Keratinocyte (primary cell): ENCODE results near the gene ZC3H6. TPM values are rescaled to one million over a fixed set of nuclear protein-coding genes. Genes with fewer than 3 reads are reported as not detected.

Experiments
- DNase-seq: peaks from one replicate; pipeline ENCODE4 v3.0.0-alpha.2; 2011; ENCODE audit warnings: low read depth, missing footprints, low spot score
- FAIRE-seq: peaks from 2 replicates; lab custom pipeline; 2011; peaks lifted over from hg19 to GRCh38; lab: Jason Lieb, UNC
- H2AFZ ChIP-seq: 2 replicates; pipeline ENCODE4 v1.6.0; 2012; ENCODE audit warnings: low read length, control low read depth, inconsistent platforms; ENCODE audit not compliant: control insufficient read depth
- H3K27ac ChIP-seq: 2 replicates; pipeline ENCODE4 v1.5.1; 2011; ENCODE audit warnings: low read length; ENCODE audit not compliant: control insufficient read depth, insufficient read depth
- H3K27me3 ChIP-seq: 3 replicates; pipeline ENCODE4 v1.6.0; 2011; ENCODE audit warnings: low read length; ENCODE audit not compliant: control insufficient read depth, insufficient read depth; ENCODE audit errors: extremely low read depth
- H3K36me3 ChIP-seq, 2 experiments: 2 replicates in 1 of 2; 3 replicates in 1 of 2; pipeline ENCODE4 v1.5.1; 2011; ENCODE audit warnings: low read length in 2 of 2, mild to moderate bottlenecking in 1 of 2; ENCODE audit not compliant: control insufficient read depth in 2 of 2, insufficient read depth in 2 of 2; ENCODE audit errors: extremely low read depth in 1 of 2
- H3K4me1 ChIP-seq: 3 replicates; pipeline ENCODE4 v1.5.1; 2011; ENCODE audit warnings: low read length; ENCODE audit not compliant: control insufficient read depth, insufficient read depth; ENCODE audit errors: extremely low read depth
- H3K4me2 ChIP-seq: 3 replicates; pipeline ENCODE4 v1.6.0; 2011; ENCODE audit warnings: low read depth, low read length; ENCODE audit not compliant: control insufficient read depth, insufficient read depth; ENCODE audit errors: extremely low read depth
- H3K4me3 ChIP-seq, 3 experiments: fragments of 200-600 bp in 1 of 3; sonication (generic) in 1 of 3; 2 replicates in 2 of 3; 3 replicates in 1 of 3; pipeline ENCODE4 v1.5.1; 2011 to 2016; ENCODE audit warnings: low read length in 3 of 3, mild to moderate bottlenecking in 3 of 3, control low read depth in 2 of 3, inconsistent platforms in 1 of 3, low read depth in 1 of 3, mixed read lengths in 1 of 3, mixed run types in 1 of 3, moderate library complexity in 1 of 3; ENCODE audit not compliant: control insufficient read depth in 2 of 3, insufficient read depth in 2 of 3; ENCODE audit errors: extremely low read depth in 1 of 3
- H3K79me2 ChIP-seq: 2 replicates; pipeline ENCODE4 v1.6.0; 2012; ENCODE audit warnings: low read length; ENCODE audit not compliant: control insufficient read depth, insufficient read depth
- H3K9ac ChIP-seq: 3 replicates; pipeline ENCODE4 v1.6.0; 2011; ENCODE audit warnings: low read length; ENCODE audit not compliant: control insufficient read depth, insufficient read depth; ENCODE audit errors: extremely low read depth
- H3K9me1 ChIP-seq: 3 replicates; pipeline ENCODE4 v1.6.0; 2011; ENCODE audit warnings: low read length; ENCODE audit not compliant: control insufficient read depth, insufficient read depth; ENCODE audit errors: extremely low read depth
- H3K9me3 ChIP-seq: 2 replicates; pipeline ENCODE4 v1.5.1; 2012; ENCODE audit warnings: low read depth, low read length; ENCODE audit not compliant: control insufficient read depth
- H4K20me1 ChIP-seq: 3 replicates; pipeline ENCODE4 v1.6.0; 2011; ENCODE audit warnings: low read length; ENCODE audit not compliant: control insufficient read depth, insufficient read depth; ENCODE audit errors: extremely low read depth
- EZH2 ChIP-seq: IDR thresholded peaks from one replicate; pipeline ENCODE4 v1.6.1; 2012; ENCODE audit warnings: inconsistent platforms, mild to moderate bottlenecking, low read length, moderate library complexity
- dilution Hi-C: fragments of 300-500 bp; cut with MboI; formaldehyde crosslinking; loops from one replicate; pipeline ENCODE4 v1.7.0; 2020; ENCODE audit warnings: low sequenced_read_pairs; ENCODE audit not compliant: extremely low pct_ligation_motif_present
- polyA plus RNA-seq, 5 experiments: library from polyadenylated mRNA; depleted of rRNA in 3 of 5; stranded (reverse) in 3 of 5; stranded (forward) in 1 of 5; unstranded in 1 of 5; fragments of >200 nt; gene quantifications; 1 replicate in 1 of 5; 2 replicates in 3 of 5; 3 replicates in 1 of 5; pipeline versions ENCODE4 v1.2.1 to v1.2.3, GENCODE V29; 2011 to 2012; ENCODE audit warnings: missing spikeins in 2 of 5, low read depth in 1 of 5, low replicate concordance in 1 of 5
- TF ChIP-seq, protein P1 (sequence below), 3 experiments: IDR thresholded peaks in 1 of 3; conservative IDR thresholded peaks in 1 of 3; optimal IDR thresholded peaks in 1 of 3; 2 replicates in 2 of 3; 3 replicates in 1 of 3; pipeline versions ENCODE3 to v1.5.1; 2011; ENCODE audit warnings: low read length in 3 of 3, mild to moderate bottlenecking in 3 of 3, moderate library complexity in 2 of 3, control low read depth in 1 of 3, inconsistent platforms in 1 of 3; ENCODE audit not compliant: insufficient read depth in 2 of 3; ENCODE audit errors: extremely low read depth in 1 of 3

The ZC3H6 gene
- polyA plus RNA-seq, 1 donor (not counting 4 experiments of a cell fraction or from before 2014, with no cell fraction given) = 0.75 TPM

DNA sequence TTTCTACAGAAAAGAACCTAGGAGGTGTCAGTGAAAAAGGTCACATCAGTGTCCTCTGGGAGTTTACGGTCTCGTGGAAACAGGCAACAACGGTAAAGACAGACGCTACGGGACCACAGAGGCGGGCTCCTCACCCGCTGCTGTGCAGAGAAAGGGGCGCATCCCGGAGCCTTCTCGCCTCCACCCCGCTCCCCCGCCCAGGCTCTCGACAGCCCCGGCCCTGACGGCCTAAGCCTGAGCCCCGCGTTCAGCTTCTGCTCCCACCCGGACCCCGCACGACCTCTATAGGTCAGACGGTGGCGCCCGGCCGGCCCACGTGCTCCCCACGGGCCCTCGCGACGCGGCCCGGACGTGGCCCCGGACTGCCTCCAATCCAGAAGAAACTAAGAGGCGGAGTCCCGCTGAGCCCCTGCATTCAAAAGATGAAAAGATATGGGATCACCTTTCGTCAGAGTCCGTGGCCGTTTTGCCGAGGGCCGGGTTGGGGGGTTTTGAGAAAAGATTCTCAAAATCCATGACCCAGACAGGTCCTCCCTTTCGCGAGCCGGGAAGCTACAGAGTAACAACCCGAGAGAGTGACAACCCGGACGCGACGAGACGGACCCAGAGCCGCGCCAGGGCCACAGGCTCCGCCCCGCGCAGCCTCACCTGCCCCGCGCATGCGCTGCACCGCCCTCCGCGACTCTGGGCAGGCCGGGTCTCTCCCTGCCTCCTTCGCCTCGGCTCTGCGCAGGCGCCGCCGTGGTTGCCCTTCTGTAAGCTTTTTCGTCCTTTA lies 20.7 kb upstream of the ZC3H6 start, which contains the start of gene ZC3H8:
Gene ZC3H8 (minus strand): TSS at position 577 of the 775 bp plus-strand sequence. CDS start 61 bp downstream, at position 516.
- H3K4me3 ChIP-seq = peak within 1 kb of the TSS; percentile 84 to 98 (median 89)
- no peaks in the 10 kb centered on the region for H3K27me3 ChIP-seq
- DNase-seq = peak; percentile 44
- H3K4me1 ChIP-seq = peaks cover 13% of the 10 kb centered on the region
- H2AFZ ChIP-seq = peak within 1 kb of the TSS; percentile 90
- dilution Hi-C loops = no loop called here
- peak within 1 kb of the TSS; percentile 78 for H3K9ac ChIP-seq
- peaks cover 22% of the 10 kb centered on the region for H3K79me2 ChIP-seq
- no peaks in the 10 kb centered on the region for H3K9me1 ChIP-seq
- no peaks in the 10 kb centered on the region for H3K9me3 ChIP-seq
- no peak for FAIRE-seq
- no peaks in the 10 kb centered on the region for H4K20me1 ChIP-seq
- peak within 1 kb of the TSS; percentile 68 for H3K27ac ChIP-seq
- H3K36me3 ChIP-seq = no peaks in the 10 kb centered on the region
- no peak for TF ChIP-seq EZH2
- TF ChIP-seq, protein P1, sequence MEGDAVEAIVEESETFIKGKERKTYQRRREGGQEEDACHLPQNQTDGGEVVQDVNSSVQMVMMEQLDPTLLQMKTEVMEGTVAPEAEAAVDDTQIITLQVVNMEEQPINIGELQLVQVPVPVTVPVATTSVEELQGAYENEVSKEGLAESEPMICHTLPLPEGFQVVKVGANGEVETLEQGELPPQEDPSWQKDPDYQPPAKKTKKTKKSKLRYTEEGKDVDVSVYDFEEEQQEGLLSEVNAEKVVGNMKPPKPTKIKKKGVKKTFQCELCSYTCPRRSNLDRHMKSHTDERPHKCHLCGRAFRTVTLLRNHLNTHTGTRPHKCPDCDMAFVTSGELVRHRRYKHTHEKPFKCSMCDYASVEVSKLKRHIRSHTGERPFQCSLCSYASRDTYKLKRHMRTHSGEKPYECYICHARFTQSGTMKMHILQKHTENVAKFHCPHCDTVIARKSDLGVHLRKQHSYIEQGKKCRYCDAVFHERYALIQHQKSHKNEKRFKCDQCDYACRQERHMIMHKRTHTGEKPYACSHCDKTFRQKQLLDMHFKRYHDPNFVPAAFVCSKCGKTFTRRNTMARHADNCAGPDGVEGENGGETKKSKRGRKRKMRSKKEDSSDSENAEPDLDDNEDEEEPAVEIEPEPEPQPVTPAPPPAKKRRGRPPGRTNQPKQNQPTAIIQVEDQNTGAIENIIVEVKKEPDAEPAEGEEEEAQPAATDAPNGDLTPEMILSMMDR (optimal IDR thresholded peaks at IDR 0.05 in 1 of 3, IDR thresholded peaks at IDR 0.05 in 1 of 3, conservative IDR thresholded peaks at IDR 0.05 in 1 of 3; ENCODE audit: extremely low read depth in 1 of 3, insufficient read depth in 2 of 3, low read length in 3 of 3) = no peak
- H3K4me2 ChIP-seq = peak within 1 kb of the TSS; percentile 96

DNA sequence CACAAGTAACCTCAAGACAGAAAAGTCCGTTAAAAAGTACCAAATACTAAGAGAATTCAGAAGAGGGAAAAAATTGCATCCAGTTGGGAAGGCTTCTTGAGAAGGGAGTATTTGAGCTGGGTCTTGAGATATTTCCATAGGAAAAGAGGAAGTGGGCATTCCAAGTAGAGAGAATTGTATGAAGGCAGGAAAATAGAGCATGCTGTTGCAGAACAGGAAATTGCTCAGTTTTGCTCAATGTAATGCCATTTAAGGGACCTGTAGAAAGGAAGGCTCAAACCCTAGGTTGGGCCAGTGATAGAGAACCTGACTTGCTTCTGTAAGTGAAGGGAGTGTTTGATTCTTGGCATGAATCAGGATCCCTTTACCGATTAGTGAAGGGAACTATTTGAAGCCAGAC lies 19.5 kb upstream of the ZC3H6 start:
- H3K36me3 ChIP-seq = no peaks in the 10 kb centered on the region
- FAIRE-seq = no peak
- H3K9ac ChIP-seq = no peak overlapping the region
- no peak overlapping the region for H2AFZ ChIP-seq
- TF ChIP-seq, protein P1 (optimal IDR thresholded peaks at IDR 0.05 in 1 of 3, IDR thresholded peaks at IDR 0.05 in 1 of 3, conservative IDR thresholded peaks at IDR 0.05 in 1 of 3; ENCODE audit: extremely low read depth in 1 of 3, insufficient read depth in 2 of 3, low read length in 3 of 3) = no peak
- no peak for TF ChIP-seq EZH2
- DNase-seq = no peak
- no peaks in the 10 kb centered on the region for H3K9me1 ChIP-seq
- H3K9me3 ChIP-seq = no peaks in the 10 kb centered on the region
- no peak overlapping the region for H3K4me3 ChIP-seq
- H3K27me3 ChIP-seq = no peaks in the 10 kb centered on the region
- dilution Hi-C loops = no loop called here
- no peak overlapping the region for H3K27ac ChIP-seq
- H4K20me1 ChIP-seq = no peaks in the 10 kb centered on the region
- peaks cover 15% of the 10 kb centered on the region for H3K4me1 ChIP-seq
- peaks cover 22% of the 10 kb centered on the region for H3K79me2 ChIP-seq
- no peak overlapping the region for H3K4me2 ChIP-seq
